ENCODE data around the gene STIM1.

GRCh38 chr11:3817181-3817800 lies 38.2 kb upstream of the STIM1 start:
- no peak for TF ChIP-seq POLR2A (IDR thresholded peaks at IDR 0.05)
- no peak for TF ChIP-seq CTCF (IDR thresholded peaks at IDR 0.05)

Data from gastroesophageal sphincter (tissue), 3 donors.